Muscle of leg (tissue), 11 donors: ENCODE measurements around the gene SRRD. TPM values are rescaled to one million over a fixed set of nuclear protein-coding genes. Genes with fewer than 3 reads are reported as not detected.

Experiments
- DNase-seq: peaks from one replicate; pipeline ENCODE4 v3.0.0; 2013
- H3K27ac ChIP-seq: one replicate; pipeline ENCODE4 v1.5.1; 2013; ENCODE audit warnings: mild to moderate bottlenecking, low read length, control low read depth
- H3K27me3 ChIP-seq: one replicate; pipeline ENCODE4 v1.6.1; 2013; ENCODE audit warnings: low read length; ENCODE audit not compliant: control insufficient read depth, insufficient read depth
- H3K36me3 ChIP-seq: one replicate; pipeline ENCODE4 v1.6.1; 2013; ENCODE audit warnings: low read length; ENCODE audit not compliant: control insufficient read depth, insufficient read depth
- H3K4me1 ChIP-seq: one replicate; pipeline ENCODE4 v1.6.1; 2013; ENCODE audit warnings: low read length; ENCODE audit not compliant: control insufficient read depth, insufficient read depth
- H3K4me3 ChIP-seq: one replicate; pipeline ENCODE4 v1.5.1; 2013; ENCODE audit warnings: low read length, control low read depth
- H3K9me3 ChIP-seq: replicated peaks from 2 replicates; pipeline ENCODE4 v1.6.1; 2013; ENCODE audit warnings: low read depth, low read length; ENCODE audit not compliant: control insufficient read depth
- WGBS: methylation state at CpG from one replicate; pipeline ENCODE4 v1.1.5; 2013; ENCODE audit warnings: missing lambda C conversion rate; ENCODE audit not compliant: insufficient coverage; 5-methylcytosine and 5-hydroxymethylcytosine counted together
- polyA plus RNA-seq, 8 donors: library from polyadenylated mRNA; unstranded; fragments of 120-200 nt; gene quantifications; one replicate each; pipeline versions ENCODE4 v1.2.1 to v1.2.3, GENCODE V29; 2013; ENCODE audit warnings: inconsistent platforms in 1 of 8, low replicate concordance in 1 of 8; ENCODE audit not compliant: insufficient read length in 8 of 8, insufficient read depth in 1 of 8
- total RNA-seq: library from RNA; stranded (reverse); fragments of 120-200 nt; gene quantifications from one replicate; pipeline ENCODE4 v1.2.4, GENCODE V29; 2013

The SRRD gene
- total and polyA plus RNA-seq, 9 donors: 18.9 to 24.2 (median 22.5) TPM

- H3K9me3 ChIP-seq: no peaks in the 10 kb centered on the region
- no peak for DNase-seq
- no peak overlapping the region for H3K27ac ChIP-seq
- H3K4me1 ChIP-seq: no peaks in the 10 kb centered on the region
- WGBS: 77% methylated on average over 3 of the region's 7 CpGs
- H3K27me3 ChIP-seq: no peaks in the 10 kb centered on the region
- no peak overlapping the region for H3K4me3 ChIP-seq
- peaks cover 10% of the 10 kb centered on the region for H3K36me3 ChIP-seq
Observed at GRCh38 chr22:26534171-26534855, 50.6 kb downstream of the SRRD start.

GRCh38 chr22:26534874-26535602, 51.4 kb downstream of the SRRD start:
- H3K27ac ChIP-seq: peak overlapping the region; percentile 57
- WGBS: 82% methylated on average over 3 of the region's 13 CpGs
- H3K4me1 ChIP-seq: no peaks in the 10 kb centered on the region
- H3K4me3 ChIP-seq: no peak overlapping the region
- peaks cover 10% of the 10 kb centered on the region for H3K36me3 ChIP-seq
- no peaks in the 10 kb centered on the region for H3K27me3 ChIP-seq
- H3K9me3 ChIP-seq: no peaks in the 10 kb centered on the region
- DNase-seq: peak; percentile 66

DNA sequence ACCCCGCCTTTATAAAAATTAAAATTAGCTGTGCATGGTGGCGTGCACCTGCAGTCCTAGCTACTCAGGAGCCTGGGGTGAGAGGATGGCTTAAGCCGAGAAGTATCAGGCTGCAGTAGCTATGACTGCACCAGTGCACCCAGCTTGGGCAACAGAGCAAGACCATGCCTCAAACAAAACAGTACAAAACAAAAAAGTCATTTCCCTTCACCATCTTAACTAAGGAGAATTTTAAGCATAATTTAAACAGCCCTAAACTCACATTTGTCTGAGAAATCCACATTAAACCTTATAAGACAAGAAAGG, 51.9 kb downstream of the SRRD start:
- no peak overlapping the region for H3K4me3 ChIP-seq
- no CpG with 5 or more reads among the region's 3 CpGs for WGBS
- DNase-seq: no peak
- no peaks in the 10 kb centered on the region for H3K4me1 ChIP-seq
- peaks cover 10% of the 10 kb centered on the region for H3K36me3 ChIP-seq
- peak overlapping the region; percentile 57 for H3K27ac ChIP-seq
- no peaks in the 10 kb centered on the region for H3K9me3 ChIP-seq
- no peaks in the 10 kb centered on the region for H3K27me3 ChIP-seq

- peaks cover 10% of the 10 kb centered on the region for H3K36me3 ChIP-seq
- DNase-seq: no peak
- no peak overlapping the region for H3K27ac ChIP-seq
- H3K9me3 ChIP-seq: no peaks in the 10 kb centered on the region
- H3K27me3 ChIP-seq: no peaks in the 10 kb centered on the region
- H3K4me3 ChIP-seq: no peak overlapping the region
- no peaks in the 10 kb centered on the region for H3K4me1 ChIP-seq
- WGBS: 92% methylated on average over 10 of the region's 12 CpGs
Observed at GRCh38 chr22:26536056-26536761, 52.5 kb downstream of the SRRD start.

DNA sequence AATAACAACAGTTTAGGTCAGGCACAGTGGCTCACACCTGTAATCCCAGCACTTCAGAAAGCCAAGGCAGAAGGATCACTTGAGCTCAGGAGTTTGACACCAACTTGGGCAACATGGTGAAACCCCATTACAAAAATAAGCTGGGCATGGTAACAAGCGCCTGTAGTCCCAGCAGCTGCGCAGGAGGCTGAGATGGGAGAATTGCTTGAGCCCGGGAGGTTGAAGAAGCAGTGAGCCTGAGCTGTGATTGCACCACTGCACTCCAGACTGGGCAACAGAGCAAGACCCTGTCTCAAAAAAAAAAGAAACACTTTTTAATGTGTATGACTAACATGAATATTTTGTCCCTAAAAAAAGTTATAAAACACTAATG, 53.1 kb downstream of the SRRD start:
- no peaks in the 10 kb centered on the region for H3K27me3 ChIP-seq
- no peak overlapping the region for H3K4me3 ChIP-seq
- no peak overlapping the region for H3K27ac ChIP-seq
- no peaks in the 10 kb centered on the region for H3K9me3 ChIP-seq
- WGBS: 94% methylated on average over 3 of the region's 3 CpGs
- DNase-seq: no peak
- H3K4me1 ChIP-seq: no peaks in the 10 kb centered on the region
- H3K36me3 ChIP-seq: peaks cover 10% of the 10 kb centered on the region

DNA sequence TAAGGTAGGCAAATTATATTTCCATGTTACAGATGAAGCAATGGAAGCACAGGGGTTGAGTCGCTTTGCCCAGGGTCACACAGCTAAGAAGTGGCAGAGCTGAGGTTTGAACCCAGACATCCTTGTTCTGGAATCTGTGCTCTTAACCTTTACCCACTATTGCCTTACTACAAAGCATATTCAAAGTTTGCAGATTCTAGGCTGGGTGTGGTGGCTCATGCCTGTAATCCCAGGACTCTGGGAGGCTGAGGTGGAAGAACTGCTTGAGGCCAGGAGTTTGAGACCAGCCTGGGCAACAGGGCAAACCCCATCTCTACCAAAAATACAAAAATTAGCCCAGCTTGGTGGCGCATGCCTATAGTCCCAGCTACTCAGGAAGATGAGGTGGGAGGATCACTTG, 56.4 kb downstream of the SRRD start:
- Histone ChIP-seq H3K27ac (no peak overlapping the region), H3K36me3 (peaks cover 10% of the 10 kb centered on the region), H3K27me3 (no peaks in the 10 kb centered on the region), H3K4me1 (no peaks in the 10 kb centered on the region), H3K9me3 (no peaks in the 10 kb centered on the region), H3K4me3 (no peak overlapping the region)
- no CpG with 5 or more reads among the region's 2 CpGs for WGBS
- DNase-seq: no peak

- no peak for DNase-seq
- H3K27me3 ChIP-seq: no peaks in the 10 kb centered on the region
- no peaks in the 10 kb centered on the region for H3K4me1 ChIP-seq
- no peak overlapping the region for H3K4me3 ChIP-seq
- H3K27ac ChIP-seq: no peak overlapping the region
- WGBS: 93% methylated on average over 47 of the region's 47 CpGs
- peaks cover 6% of the 10 kb centered on the region for H3K36me3 ChIP-seq
- H3K9me3 ChIP-seq: no peaks in the 10 kb centered on the region
Observed at GRCh38 chr22:26541167-26541819, 57.6 kb downstream of the SRRD start.

- Histone ChIP-seq H3K27ac (peak overlapping the region; percentile 13), H3K27me3 (no peaks in the 10 kb centered on the region), H3K4me3 (no peak overlapping the region), H3K4me1 (no peaks in the 10 kb centered on the region), H3K9me3 (no peaks in the 10 kb centered on the region), H3K36me3 (no peaks in the 10 kb centered on the region)
- peak; percentile 72 for DNase-seq
- WGBS: 50% methylated on average over 1 of the region's 3 CpGs
Observed at GRCh38 chr22:26542831-26543230, 59.2 kb downstream of the SRRD start.
